ENCODE data around the gene IGSF21.

- TF ChIP-seq SUZ12 (IDR thresholded peaks at IDR 0.05; ENCODE audit: extremely low read depth, insufficient read depth, insufficient read length) (no peak), YY1 (IDR thresholded peaks at IDR 0.05; ENCODE audit: insufficient read depth, insufficient read length) (no peak), ZNF274 (IDR thresholded peaks at IDR 0.05; ENCODE audit: low read depth, low read length) (no peak)
Observed at GRCh38 chr1:18204575-18204974, 97.0 kb downstream of the IGSF21 start.
